Loucy (cell line): ENCODE data around the gene MLIP.
A peak's percentile ranks its signal among the peaks of the same experiment; 100 is the strongest.

Source experiments
- H2AFZ ChIP-seq: fragments of 200-600 bp; sonication (generic); 2 replicates; pipeline ENCODE4 v1.6.0; 2016; ENCODE audit warnings: antibody characterized with exemption, mild to moderate bottlenecking, low read length, moderate library complexity
- H3F3A ChIP-seq: fragments of 200-600 bp; 2 replicates; pipeline ENCODE4 v1.6.0; 2016; ENCODE audit warnings: antibody characterized with exemption, low read depth, mild to moderate bottlenecking
- H3K27me3 ChIP-seq: fragments of 200-600 bp; sonication (generic); 2 replicates; pipeline ENCODE4 v1.6.1; 2014; ENCODE audit warnings: low read length, mild to moderate bottlenecking; ENCODE audit not compliant: insufficient read depth, poor library complexity, severe bottlenecking
- H3K36me3 ChIP-seq: fragments of 200-600 bp; sonication (generic); 2 replicates; pipeline ENCODE4 v1.6.1; 2016; ENCODE audit warnings: low read length; ENCODE audit not compliant: insufficient read depth
- H3K4me1 ChIP-seq: fragments of 200-600 bp; sonication (generic); 2 replicates; pipeline ENCODE4 v1.5.1; 2014; ENCODE audit warnings: low read length, mild to moderate bottlenecking; ENCODE audit not compliant: insufficient read depth, poor library complexity, severe bottlenecking
- H3K4me2 ChIP-seq: fragments of 200-600 bp; sonication (generic); 2 replicates; pipeline ENCODE4 v1.6.0; 2014; ENCODE audit warnings: antibody characterized with exemption, low read length, low read depth, mild to moderate bottlenecking; ENCODE audit not compliant: poor library complexity, severe bottlenecking
- H3K4me3 ChIP-seq: fragments of 200-600 bp; sonication (generic); 2 replicates; pipeline ENCODE4 v1.5.1; 2014; ENCODE audit warnings: low read length, mild to moderate bottlenecking, mixed read lengths; ENCODE audit not compliant: poor library complexity, severe bottlenecking
- H3K79me2 ChIP-seq: fragments of 200-600 bp; sonication (generic); 2 replicates; pipeline ENCODE4 v1.6.1; 2014; ENCODE audit warnings: low read length; ENCODE audit not compliant: insufficient read depth
- H3K9ac ChIP-seq: fragments of 200-600 bp; sonication (generic); 2 replicates; pipeline ENCODE4 v1.6.0; 2014; ENCODE audit warnings: mild to moderate bottlenecking, low read depth, low read length, moderate library complexity; ENCODE audit not compliant: poor library complexity, severe bottlenecking
- H3K9me2 ChIP-seq: fragments of 200-600 bp; sonication (generic); replicated peaks from 2 replicates; pipeline ENCODE4 v1.6.1; 2016; ENCODE audit warnings: low read depth, low read length, mixed read lengths
- H3K9me3 ChIP-seq: fragments of 200-600 bp; sonication (generic); 2 replicates; pipeline ENCODE4 v1.6.1; 2014; ENCODE audit warnings: mild to moderate bottlenecking, antibody characterized with exemption, low read length, low read depth; ENCODE audit not compliant: insufficient read depth
- H4K20me1 ChIP-seq: fragments of 200-600 bp; sonication (generic); 2 replicates; pipeline ENCODE4 v1.6.0; 2014; ENCODE audit warnings: antibody characterized with exemption, low read length, mild to moderate bottlenecking; ENCODE audit not compliant: insufficient read depth, poor library complexity, severe bottlenecking
- CTCF ChIP-seq: fragments of 200-600 bp; sonication (generic); conservative IDR thresholded peaks from 2 replicates; pipeline ENCODE4 v1.5.1; 2014; ENCODE audit warnings: mild to moderate bottlenecking, antibody characterized with exemption, low read length
- EZH2phosphoT487 ChIP-seq: fragments of 200-600 bp; IDR thresholded peaks from 2 replicates; pipeline ENCODE4 v1.6.1; 2018; ENCODE audit warnings: antibody characterized with exemption, mild to moderate bottlenecking, moderate library complexity, borderline replicate concordance

The MLIP gene

DNA sequence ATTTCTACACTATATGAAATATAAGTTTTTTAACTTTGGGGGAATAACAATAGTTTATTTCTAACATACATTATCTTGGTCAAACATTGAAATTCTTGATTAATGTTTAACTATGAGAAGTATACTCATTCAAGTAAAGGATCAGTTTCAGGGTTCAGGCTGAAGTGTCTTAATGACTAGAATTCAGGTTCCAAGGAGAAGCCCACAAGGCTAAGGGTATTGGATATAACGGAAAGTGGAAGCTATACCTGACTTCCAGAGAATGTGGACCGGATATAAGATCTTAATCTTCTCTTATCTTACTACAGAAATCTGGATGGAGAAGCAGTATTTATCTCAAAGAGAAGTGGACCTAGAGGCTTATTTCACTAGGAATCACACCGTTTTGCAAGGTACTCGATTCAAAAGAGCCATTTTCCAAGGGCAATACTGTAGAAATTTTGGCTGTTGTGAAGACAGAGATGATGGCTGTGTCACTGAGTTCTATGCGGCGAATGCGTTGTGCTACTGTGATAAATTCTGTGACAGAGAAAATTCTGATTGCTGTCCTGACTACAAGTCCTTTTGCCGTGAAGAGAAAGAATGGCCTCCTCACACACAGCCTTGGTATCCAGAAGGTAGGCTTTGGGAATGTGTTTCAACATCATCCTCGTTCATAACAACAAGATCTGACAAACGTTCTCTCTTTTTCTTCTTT, 197.2 kb downstream of the MLIP start, which contains the start of gene TINAG:
Gene TINAG (plus strand): TSS at position 153 of the 697 bp plus-strand sequence. CDS start 110 bp downstream, at position 263.
- Histone ChIP-seq H3K9me3 (no peaks in the 10 kb centered on the region), H2AFZ (no peak within 1 kb of the TSS), H3K4me2 (peak within 1 kb of the TSS; percentile 40), H3K79me2 (no peaks in the 10 kb centered on the region), H3K4me1 (peaks cover 32% of the 10 kb centered on the region), H3K9me2 (no peaks in the 10 kb centered on the region), H3K36me3 (no peaks in the 10 kb centered on the region), H3K27me3 (no peaks in the 10 kb centered on the region), H3K4me3 (no peak within 1 kb of the TSS), H4K20me1 (no peaks in the 10 kb centered on the region), H3K9ac (no peak within 1 kb of the TSS), H3F3A (peaks cover 8% of the 10 kb centered on the region; the same call in 1 of the 2 replicates)
- TF ChIP-seq EZH2phosphoT487 = no peak
- no peak for TF ChIP-seq CTCF

DNA sequence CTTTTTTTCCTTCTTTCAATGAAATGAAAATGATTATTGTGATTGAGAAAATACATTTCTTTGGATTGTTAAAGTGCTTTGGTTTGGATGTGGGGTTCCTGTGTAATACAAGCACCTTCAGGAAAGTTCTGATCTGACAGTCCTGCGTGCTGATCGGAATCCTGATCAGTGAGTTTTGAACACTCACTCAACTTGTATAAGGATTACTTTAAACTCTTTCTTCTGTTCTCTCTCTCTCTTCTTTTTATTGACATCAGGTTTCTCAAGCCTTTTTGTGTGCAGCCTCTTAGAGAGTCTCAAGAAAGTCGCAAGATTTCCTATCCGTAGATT, 197.7 kb downstream of the MLIP start:
- Histone ChIP-seq H3K9me3 (no peaks in the 10 kb centered on the region), H3K36me3 (no peaks in the 10 kb centered on the region), H3K9me2 (no peaks in the 10 kb centered on the region), H3K79me2 (no peaks in the 10 kb centered on the region), H3K9ac (no peak overlapping the region), H3K4me3 (no peak overlapping the region), H4K20me1 (no peaks in the 10 kb centered on the region), H3K4me1 (peaks cover 32% of the 10 kb centered on the region), H3K4me2 (no peak overlapping the region), H2AFZ (no peak overlapping the region), H3K27me3 (no peaks in the 10 kb centered on the region), H3F3A (peaks cover 8% of the 10 kb centered on the region; the same call in 1 of the 2 replicates)
- TF ChIP-seq CTCF (no peak), EZH2phosphoT487 (no peak)

DNA sequence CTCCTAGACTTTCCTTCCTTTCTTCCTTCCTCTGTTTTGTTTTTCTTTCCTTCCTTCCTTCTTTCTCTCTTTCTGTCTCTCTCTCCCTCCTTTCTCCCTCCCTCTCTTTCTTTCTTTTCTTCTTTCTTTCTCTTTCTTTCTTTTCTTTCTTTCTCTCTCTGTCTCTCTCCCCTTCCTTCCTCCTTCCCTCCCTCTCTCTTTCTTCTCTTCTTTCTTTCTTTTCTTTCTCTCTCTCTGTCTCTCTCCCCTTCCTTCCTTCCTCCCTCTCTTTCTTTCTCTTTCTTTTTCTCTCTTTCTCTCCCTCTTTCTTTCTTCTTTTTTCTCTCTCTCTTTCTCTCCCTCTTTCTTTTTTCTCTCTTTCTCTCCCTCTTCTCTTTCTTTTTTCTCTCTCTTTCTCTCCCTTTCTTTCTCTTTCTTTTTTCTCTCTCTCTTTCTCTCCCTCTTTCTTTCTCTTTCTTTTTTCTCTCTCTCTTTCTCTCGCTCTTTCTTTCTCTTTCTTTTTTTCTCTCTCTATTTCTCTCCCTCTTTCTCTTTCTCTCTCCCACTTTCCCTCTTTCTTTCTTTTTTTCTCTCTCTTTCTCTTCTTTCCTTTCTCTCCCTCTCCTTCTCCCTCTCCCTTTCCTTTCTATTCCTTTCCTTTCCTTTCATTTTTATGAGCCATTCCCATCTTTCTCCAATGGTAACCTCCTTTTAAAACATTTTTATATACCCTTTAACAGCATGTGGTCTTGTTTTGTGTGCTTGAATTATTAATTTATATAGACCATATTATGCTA, 199.3 kb downstream of the MLIP start:
- Histone ChIP-seq H3K9me2 (no peaks in the 10 kb centered on the region), H3K36me3 (no peaks in the 10 kb centered on the region), H3K27me3 (no peaks in the 10 kb centered on the region), H4K20me1 (no peaks in the 10 kb centered on the region), H2AFZ (no peak overlapping the region), H3K4me1 (peaks cover 22% of the 10 kb centered on the region), H3K4me3 (no peak overlapping the region), H3K9ac (no peak overlapping the region), H3F3A (no peaks in the 10 kb centered on the region; the same call in 1 of the 2 replicates), H3K9me3 (no peaks in the 10 kb centered on the region), H3K79me2 (no peaks in the 10 kb centered on the region), H3K4me2 (no peak overlapping the region)
- TF ChIP-seq CTCF = no peak
- TF ChIP-seq EZH2phosphoT487 = no peak
